Hematopoietic multipotent progenitor cell (in vitro differentiated cells): Measurements from ENCODE around the gene NFIB. TPM values are rescaled to one million over a fixed set of nuclear protein-coding genes. Genes with fewer than 3 reads are reported as not detected.
A peak's percentile ranks its signal among the peaks of the same experiment; 100 is the strongest.

Experiments
- DNase-seq, 3 donors: peaks; one replicate each; pipeline ENCODE4 v3.0.0-alpha.2; 2011 to 2015; ENCODE audit warnings: low read depth in 2 of 3, low spot score in 2 of 3
- total RNA-seq: library from RNA; depleted of rRNA; stranded (reverse); fragments of >200 nt; gene quantifications from one replicate; pipeline ENCODE4 v1.2.3, GENCODE V29; 2012

Gene NFIB
- total RNA-seq, 1 donor = 1.1 TPM

GRCh38 chr9:14281136-14281795, 32.7 kb downstream of the NFIB start:
- DNase-seq = no peak

- no peak for DNase-seq
Measured at GRCh38 chr9:14279671-14280070, 34.3 kb downstream of the NFIB start.

- no peak for DNase-seq
Measured at GRCh38 chr9:14278291-14278721, 35.6 kb downstream of the NFIB start.

GRCh38 chr9:14277761-14278160, 36.2 kb downstream of the NFIB start:
- no peak for DNase-seq

- no peak for DNase-seq
Measured at GRCh38 chr9:14277244-14277643, 36.7 kb downstream of the NFIB start.

- DNase-seq = no peak
Measured at GRCh38 chr9:14275331-14275730, 38.6 kb downstream of the NFIB start.

- DNase-seq = peak in 2 of 3 donors; percentile 29 to 53
Measured at GRCh38 chr9:14273696-14274121, 40.2 kb downstream of the NFIB start.

GRCh38 chr9:14272927-14273528, 40.9 kb downstream of the NFIB start:
- no peak for DNase-seq

- DNase-seq = peak in 1 of 3 donors; percentile 11
Measured at GRCh38 chr9:14271093-14271673, 42.8 kb downstream of the NFIB start.

- DNase-seq = no peak
Measured at GRCh38 chr9:14270358-14271092, 43.4 kb downstream of the NFIB start.

GRCh38 chr9:14269916-14270315, 44.0 kb downstream of the NFIB start:
- DNase-seq = no peak

- DNase-seq = no peak
Measured at GRCh38 chr9:14263707-14264483, 50.0 kb downstream of the NFIB start.

- DNase-seq = no peak
Measured at GRCh38 chr9:14262827-14263226, 51.1 kb downstream of the NFIB start.

GRCh38 chr9:14261616-14262015, 52.3 kb downstream of the NFIB start:
- DNase-seq = no peak

- no peak for DNase-seq
Measured at GRCh38 chr9:14260101-14260500, 53.8 kb downstream of the NFIB start.

GRCh38 chr9:14258660-14259239, 55.2 kb downstream of the NFIB start:
- no peak for DNase-seq

GRCh38 chr9:14258156-14258555, 55.8 kb downstream of the NFIB start:
- no peak for DNase-seq

- DNase-seq = no peak
Measured at GRCh38 chr9:14256588-14256987, 57.4 kb downstream of the NFIB start.

- no peak for DNase-seq
Measured at GRCh38 chr9:14251154-14252071, 62.5 kb downstream of the NFIB start.
